ENCODE data around the gene UQCRH. TPM values are rescaled to one million over a fixed set of nuclear protein-coding genes. Genes with fewer than 3 reads are reported as not detected.

The UQCRH gene
- total and polyA plus RNA-seq, 8 donors, result 172 to 370 (median 333) TPM

GRCh38 chr1:46340404-46341221, 37.1 kb downstream of the UQCRH start, which contains the start of gene NSUN4:
NSUN4 (plus strand) TSS chr1:46340807; CDS start chr1:46340827, 20 bp downstream.
- ATAC-seq (peak; percentile 98), DNase-seq (peak; percentile 91 to 96 (median 94))
- intact Hi-C loops (cut with DNase I), result no loop called here
- H3K4me3 ChIP-seq, result peak within 1 kb of the TSS; percentile 56 to 66
- peaks cover 0 to 34% of the 10 kb centered on the region in 2 donors for H3K36me3 ChIP-seq
- peak within 1 kb of the TSS; percentile 94 to 99 for H3K27ac ChIP-seq
- no peaks in the 10 kb centered on the region for H3K27me3 ChIP-seq
- TF ChIP-seq CTCF (IDR thresholded peaks at IDR 0.05), result peak; percentile 40 to 44
- H3K4me1 ChIP-seq, result peaks cover 0 to 22% of the 10 kb centered on the region in 2 donors
- no peaks in the 10 kb centered on the region for H3K9me3 ChIP-seq

- DNase-seq (peak in 1 of 4 donors; percentile 42), ATAC-seq (no peak)
- intact Hi-C loops (cut with DNase I), result no loop called here
- Histone ChIP-seq H3K4me1 (peaks cover 0 to 22% of the 10 kb centered on the region in 2 donors), H3K27ac (peak overlapping the region; percentile 94 to 99), H3K9me3 (no peaks in the 10 kb centered on the region), H3K36me3 (peaks cover 0 to 42% of the 10 kb centered on the region in 2 donors), H3K27me3 (no peaks in the 10 kb centered on the region), H3K4me3 (peak overlapping the region; percentile 56 to 66)
- no peak for TF ChIP-seq CTCF (IDR thresholded peaks at IDR 0.05)
These were observed 38.0 kb downstream of the UQCRH start for GRCh38 chr1:46341222-46342083.

GRCh38 chr1:46342084-46342656, 38.7 kb downstream of the UQCRH start:
- Histone ChIP-seq H3K36me3 (peaks cover 0 to 50% of the 10 kb centered on the region in 2 donors), H3K4me1 (peaks cover 0 to 24% of the 10 kb centered on the region in 2 donors), H3K27me3 (no peaks in the 10 kb centered on the region), H3K27ac (peak overlapping the region in 1 of 2 donors; percentile 99), H3K4me3 (no peak overlapping the region), H3K9me3 (no peaks in the 10 kb centered on the region)
- TF ChIP-seq CTCF (IDR thresholded peaks at IDR 0.05), result peak in 1 of 2 donors; percentile 14
- intact Hi-C loops (cut with DNase I), result no loop called here
- no peak for ATAC-seq
- DNase-seq, result no peak

- DNase-seq (no peak), ATAC-seq (no peak)
- Histone ChIP-seq H3K36me3 (peaks cover 0 to 55% of the 10 kb centered on the region in 2 donors), H3K27ac (no peak overlapping the region), H3K9me3 (no peaks in the 10 kb centered on the region), H3K4me1 (peaks cover 0 to 30% of the 10 kb centered on the region in 2 donors), H3K27me3 (no peaks in the 10 kb centered on the region), H3K4me3 (no peak overlapping the region)
- intact Hi-C loops (cut with DNase I), result no loop called here
- TF ChIP-seq CTCF (IDR thresholded peaks at IDR 0.05), result no peak
These were observed 39.3 kb downstream of the UQCRH start for GRCh38 chr1:46342677-46343350.
